GM19043 (cell line): ENCODE results near the gene M6PR.
"Not testable (repeated sequence)": the region's sequence is repeated elsewhere in the genome, so short reads cannot be mapped to it uniquely, and the experiment has no call there.

ENCODE experiments used
- ATAC-seq: cut with Tn5 transposase; IDR thresholded peaks from one replicate; pipeline ENCODE4 v1.9.1; 2021; ENCODE audit warnings: low read depth; ENCODE audit not compliant: unreplicated experiment

Gene M6PR

GRCh38 chr12:8914033-8914715 is 35.3 kb downstream of the M6PR start, which contains the start of gene PHC1:
Gene PHC1 (plus strand): TSS chr12:8914509. CDS start chr12:8917678, 3,169 bp downstream.
- ATAC-seq, result peak; percentile 59

GRCh38 chr12:8913702-8914032 is 35.8 kb downstream of the M6PR start:
- no peak for ATAC-seq

GRCh38 chr12:8912914-8913313 is 36.5 kb downstream of the M6PR start:
- ATAC-seq, result no peak

- ATAC-seq, result no peak
These were observed 37.7 kb downstream of the M6PR start for GRCh38 chr12:8911606-8912268.

GRCh38 chr12:8909752-8910151 is 39.7 kb downstream of the M6PR start:
- no peak for ATAC-seq

GRCh38 chr12:8907513-8907912 is 41.9 kb downstream of the M6PR start:
- ATAC-seq, result no peak

- ATAC-seq, result no peak
These were observed 42.9 kb downstream of the M6PR start for GRCh38 chr12:8906266-8907180.

- ATAC-seq, result no peak
These were observed 43.9 kb downstream of the M6PR start for GRCh38 chr12:8905546-8905945.

- no peak for ATAC-seq
These were observed 44.8 kb downstream of the M6PR start for GRCh38 chr12:8904665-8905064.

- no peak for ATAC-seq
These were observed 45.8 kb downstream of the M6PR start for GRCh38 chr12:8903646-8904045.

GRCh38 chr12:8902703-8903102 is 46.7 kb downstream of the M6PR start:
- ATAC-seq, result not testable (repeated sequence)

- ATAC-seq, result no peak
These were observed 49.6 kb downstream of the M6PR start for GRCh38 chr12:8899830-8900229.

GRCh38 chr12:8897081-8897480 is 52.4 kb downstream of the M6PR start:
- ATAC-seq, result no peak

GRCh38 chr12:8894986-8895385 is 54.5 kb downstream of the M6PR start:
- ATAC-seq, result no peak

- ATAC-seq, result no peak
These were observed 55.1 kb downstream of the M6PR start for GRCh38 chr12:8894378-8894777.

GRCh38 chr12:8891976-8892375 is 57.5 kb downstream of the M6PR start:
- ATAC-seq, result no peak
